HS-27A (cell line): ENCODE measurements around the gene TGFBR3.

Experiments used
- DNase-seq: peaks from one replicate; pipeline ENCODE4 v3.0.0-alpha.2; 2012; ENCODE audit warnings: low read depth, missing footprints

The TGFBR3 gene

DNA sequence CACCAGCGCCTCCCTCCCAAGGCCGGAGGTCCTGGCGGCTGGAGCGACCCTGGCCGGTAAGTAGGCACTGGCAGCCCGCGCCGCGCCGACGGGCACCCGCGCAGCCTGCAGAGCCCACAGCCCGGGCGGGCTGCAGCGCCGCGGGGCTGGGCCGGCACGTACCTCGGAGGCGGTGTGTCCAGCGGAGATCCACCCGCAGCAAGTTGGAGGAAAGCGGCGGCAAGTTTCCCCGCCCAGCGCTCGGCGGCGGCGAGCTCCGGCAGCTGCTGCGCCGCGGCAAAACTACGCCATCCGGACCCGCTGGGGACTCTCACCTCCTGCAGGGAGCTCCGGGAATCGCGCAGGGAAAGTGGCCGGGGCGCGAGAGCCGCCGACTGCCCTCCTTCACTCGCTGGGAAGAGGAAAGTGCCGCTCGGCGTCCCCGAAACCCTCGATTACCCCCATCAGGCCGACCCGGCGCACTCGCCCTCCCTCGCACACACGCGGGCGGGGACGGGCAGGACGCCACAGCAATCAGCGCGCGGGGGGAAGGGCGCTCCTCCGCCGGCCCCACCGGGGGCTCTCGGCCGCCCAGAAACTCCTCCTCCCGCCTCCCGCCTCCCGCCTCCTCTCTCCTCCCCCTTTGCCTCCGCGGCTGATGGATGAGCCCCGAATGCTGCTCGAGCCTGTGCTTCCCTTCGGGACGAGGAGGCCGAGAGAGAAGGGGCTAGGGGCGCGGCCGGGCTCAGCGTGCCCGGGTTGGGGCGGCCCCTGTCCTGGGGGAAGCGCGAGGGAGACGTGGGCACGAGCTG lies at the start of gene TGFBR3:
Gene TGFBR3 (minus strand): TSS at position 436 of the 791 bp plus-strand sequence. CDS start 24,620 bp downstream, outside the sequence.
- DNase-seq: peak; percentile 74

DNA sequence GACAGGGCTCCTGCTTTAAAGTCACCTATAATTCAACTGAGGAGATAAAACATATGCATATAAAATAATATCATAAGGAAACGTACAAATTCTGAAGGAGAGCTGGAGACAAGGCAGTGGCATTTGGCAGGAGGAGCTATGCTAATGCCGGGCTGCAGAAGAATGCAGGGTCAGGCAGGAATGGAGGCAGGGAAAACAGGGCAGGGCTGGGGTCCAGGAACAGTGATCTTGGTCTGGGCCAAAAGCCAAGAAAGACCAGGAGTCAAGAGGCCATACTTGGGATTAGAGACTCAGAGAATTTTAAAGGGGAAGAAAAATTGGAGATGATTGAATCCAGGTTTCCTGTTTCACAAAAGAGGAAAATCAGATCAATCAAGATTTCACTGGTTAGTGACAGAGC lies 43.3 kb upstream of the TGFBR3 start:
- DNase-seq: no peak

DNA sequence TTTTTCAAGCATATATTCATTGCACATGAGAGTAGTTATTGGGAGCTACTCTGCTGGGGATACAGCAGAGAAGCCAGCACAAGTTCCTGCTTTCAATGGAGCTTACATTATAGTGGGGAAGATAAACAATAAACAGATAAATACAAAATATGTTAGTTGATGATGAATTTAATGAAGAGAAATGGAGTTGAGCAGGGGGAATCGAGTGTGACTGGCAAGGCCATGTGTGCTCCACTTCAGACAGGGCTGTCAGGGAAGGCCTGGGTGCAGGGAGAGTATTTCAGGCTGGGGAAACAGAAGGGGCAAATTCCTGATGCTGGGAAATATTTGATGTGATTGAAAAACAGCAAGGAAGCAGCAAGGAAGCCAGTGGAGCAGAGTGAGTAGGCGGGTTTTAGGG lies 42.1 kb upstream of the TGFBR3 start:
- DNase-seq: no peak

DNA sequence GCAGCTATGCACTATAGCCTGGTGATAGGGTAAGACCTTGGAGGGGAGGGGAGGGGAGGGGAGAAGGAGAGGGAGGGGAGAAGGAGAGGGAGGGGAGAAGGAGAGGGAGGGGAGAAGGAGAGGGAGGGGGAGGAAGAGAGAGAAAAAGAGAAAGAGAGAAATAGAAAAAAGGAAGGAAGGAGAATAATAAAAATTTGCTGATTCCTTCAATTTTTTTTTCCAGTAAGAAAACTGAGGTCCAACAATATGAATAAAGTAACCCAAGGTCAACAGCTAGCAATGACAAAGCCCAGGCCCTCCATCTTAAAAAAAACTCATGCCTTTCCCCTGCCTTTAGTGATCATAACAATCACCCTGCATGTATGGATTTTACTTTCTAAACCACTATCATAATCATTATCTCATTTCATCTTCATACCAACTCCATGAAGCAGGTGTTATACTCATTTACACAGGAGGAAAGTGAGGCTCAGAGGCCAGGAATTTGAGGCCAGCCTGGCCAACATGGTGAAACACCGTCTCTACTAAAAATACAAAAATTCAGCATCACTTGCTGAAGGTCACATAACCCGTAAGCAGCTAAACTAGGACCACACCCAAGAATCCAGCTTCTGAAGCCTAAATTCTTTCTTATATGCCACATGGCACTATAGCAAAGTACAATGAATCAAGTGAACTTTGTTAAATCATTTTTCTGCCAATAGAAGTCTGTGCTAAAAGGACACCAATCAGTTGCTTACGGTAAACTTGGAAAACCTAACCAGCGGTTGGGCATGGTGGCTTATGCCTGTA lies 39.9 kb upstream of the TGFBR3 start:
- DNase-seq: no peak

DNA sequence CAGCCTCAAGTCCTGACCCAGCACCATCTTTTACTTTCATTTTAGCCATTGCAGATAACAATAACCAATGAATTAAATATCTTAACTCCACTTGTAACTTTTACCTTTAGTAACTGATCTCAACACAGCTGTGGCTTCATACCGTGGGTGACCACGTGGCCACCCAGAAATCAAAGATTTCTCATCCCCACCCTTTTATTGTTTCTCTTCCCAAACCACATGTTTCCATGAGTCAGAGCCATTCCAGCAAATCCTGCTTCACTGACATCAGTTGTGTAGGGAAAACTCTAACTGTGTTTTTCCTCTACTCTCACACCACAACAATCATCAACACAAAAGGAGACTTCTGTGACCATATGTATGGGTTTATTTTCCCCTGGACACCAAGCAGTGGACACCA lies 38.2 kb upstream of the TGFBR3 start:
- peak; percentile 63 for DNase-seq

DNA sequence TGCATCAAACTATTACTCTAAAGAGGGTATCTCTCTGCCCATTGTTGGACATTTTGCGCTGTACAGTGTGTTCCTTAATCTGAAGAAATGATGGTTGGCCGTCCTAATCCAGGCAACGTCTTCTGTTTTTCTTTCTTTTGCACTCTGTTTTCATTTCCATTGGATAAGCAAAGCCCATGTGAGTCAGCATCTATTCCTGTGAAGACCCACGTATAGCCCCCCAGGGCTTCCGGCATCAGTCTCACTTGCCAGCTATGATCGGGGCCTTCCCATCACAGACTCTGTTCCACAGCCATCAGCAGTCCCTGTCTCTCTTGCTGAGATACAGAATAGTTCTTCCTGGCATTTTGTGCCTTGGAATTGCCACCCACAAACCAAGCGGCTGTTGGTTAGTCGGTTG lies 34.0 kb upstream of the TGFBR3 start:
- DNase-seq: no peak

DNA sequence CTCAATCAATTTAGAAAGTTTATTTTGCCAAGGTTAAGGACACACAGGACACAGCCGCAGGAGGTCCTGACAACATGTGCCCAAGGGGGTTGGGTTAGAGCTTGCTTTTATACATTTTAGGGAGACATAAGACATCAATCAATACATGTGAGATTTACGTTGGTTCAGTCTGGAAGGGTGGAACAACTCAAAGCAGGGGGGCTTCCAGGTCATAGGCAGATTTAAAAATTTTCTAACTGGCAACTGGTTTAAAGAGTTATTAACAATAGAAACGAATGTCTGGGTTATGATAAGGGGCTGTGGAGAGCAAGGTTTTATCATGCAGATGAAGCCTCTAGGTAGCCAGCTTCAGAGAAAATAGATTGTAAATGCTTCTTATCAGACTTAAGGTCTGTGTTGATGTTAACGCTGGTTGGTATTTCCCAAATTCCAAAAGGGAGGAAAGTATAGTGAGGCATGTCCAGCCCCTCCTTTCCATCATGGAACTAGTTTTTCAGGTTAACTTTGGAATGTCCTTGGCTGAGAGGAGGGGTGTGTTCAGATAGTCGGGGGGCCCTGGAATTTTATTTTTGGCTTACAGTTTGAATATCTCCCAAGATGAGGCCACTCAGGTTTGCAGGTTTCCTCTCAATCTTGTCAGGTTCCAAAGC lies 31.0 kb upstream of the TGFBR3 start:
- no peak for DNase-seq

DNA sequence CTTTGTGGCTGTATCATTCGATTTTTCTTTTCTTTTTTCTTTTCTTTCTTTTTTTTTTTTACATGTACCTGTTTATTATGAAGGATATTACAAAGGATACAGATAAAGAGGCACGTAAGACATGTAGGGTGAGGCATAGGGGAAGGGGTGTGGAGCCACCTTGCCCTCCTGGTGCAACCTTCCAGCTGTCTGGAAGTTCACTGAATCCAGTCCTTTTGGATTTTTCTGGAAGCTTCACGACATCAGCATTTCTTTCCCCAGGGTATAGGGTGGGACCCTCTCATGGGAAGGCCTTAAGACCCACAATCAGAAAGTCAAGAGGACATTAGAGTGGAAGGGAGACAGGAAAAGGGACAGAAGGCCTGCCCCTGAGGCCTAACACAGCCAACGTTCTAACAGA lies 30.1 kb upstream of the TGFBR3 start:
- DNase-seq: no peak

DNA sequence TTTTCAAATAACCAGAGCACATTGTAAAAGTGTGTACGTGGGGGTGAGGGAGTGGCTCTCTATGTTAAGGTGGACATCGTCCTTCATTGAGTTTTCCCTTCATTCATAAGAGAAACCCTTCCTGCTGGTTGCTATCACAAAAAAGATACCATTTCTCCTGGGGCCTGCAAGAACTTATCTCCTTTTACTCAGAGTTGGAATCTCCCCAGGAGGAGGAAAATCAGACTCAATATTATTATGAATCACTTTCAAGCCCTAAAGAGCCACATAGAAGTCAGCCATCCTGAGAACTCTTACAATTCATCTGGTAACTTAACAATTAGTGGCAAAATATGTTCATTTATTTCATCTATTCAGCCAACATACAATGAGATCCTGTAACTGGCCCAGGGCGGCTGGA lies 27.1 kb upstream of the TGFBR3 start:
- no peak for DNase-seq

DNA sequence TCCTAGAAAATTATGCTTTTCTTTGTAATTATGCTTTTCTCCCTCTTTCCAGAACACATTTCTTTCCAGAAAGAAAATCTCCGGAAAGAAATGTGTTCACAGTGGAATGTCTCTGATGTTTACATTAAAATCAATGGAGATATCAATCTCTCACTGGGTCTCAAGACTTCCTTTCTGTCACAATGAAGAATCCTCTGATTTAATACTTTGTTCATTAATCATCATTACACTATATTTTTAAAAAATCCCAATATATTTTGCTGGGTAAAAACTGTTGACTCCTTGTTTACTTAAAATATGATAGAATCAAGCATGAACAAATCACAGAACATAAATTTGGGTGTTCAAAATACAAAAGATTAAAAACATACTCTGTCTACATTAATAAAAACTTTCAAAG lies 26.3 kb upstream of the TGFBR3 start:
- no peak for DNase-seq

DNA sequence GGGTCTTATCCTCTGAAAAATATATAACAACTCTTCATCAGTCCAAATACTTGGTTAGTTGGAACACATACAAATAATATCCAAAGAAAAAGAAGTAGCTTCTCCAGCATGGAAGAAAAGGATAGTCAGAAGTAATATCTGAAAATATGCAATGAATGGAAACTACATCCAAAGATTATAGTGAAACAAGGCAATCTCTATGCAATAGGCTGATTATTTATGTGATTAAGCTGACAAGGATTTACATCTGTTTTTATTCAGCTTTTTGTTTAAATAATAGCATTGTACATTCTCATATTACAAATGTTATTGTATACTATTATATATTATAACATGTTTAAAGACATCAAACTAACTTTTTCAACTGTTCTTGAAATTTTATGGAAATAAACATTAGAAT lies 15.3 kb upstream of the TGFBR3 start:
- no peak for DNase-seq

DNA sequence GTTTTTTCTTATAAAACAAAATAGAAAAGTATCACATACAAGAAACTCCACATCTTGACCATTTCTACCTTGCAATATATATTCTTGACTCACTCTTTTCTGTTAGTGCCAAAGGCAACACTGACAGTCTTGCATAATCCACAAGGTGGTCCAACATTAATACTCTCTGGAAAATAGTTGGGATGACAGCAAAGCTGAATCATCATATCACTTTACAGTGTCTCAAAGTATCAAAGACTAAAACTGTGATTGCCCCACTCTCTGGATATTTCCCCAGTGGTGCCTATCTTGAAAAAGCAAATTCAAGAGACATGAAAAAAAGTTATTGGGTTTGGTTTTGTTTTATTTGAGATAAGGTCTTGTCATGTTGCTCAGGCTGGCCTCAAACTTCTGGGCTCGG lies 14.6 kb upstream of the TGFBR3 start:
- peak; percentile 93 for DNase-seq

DNA sequence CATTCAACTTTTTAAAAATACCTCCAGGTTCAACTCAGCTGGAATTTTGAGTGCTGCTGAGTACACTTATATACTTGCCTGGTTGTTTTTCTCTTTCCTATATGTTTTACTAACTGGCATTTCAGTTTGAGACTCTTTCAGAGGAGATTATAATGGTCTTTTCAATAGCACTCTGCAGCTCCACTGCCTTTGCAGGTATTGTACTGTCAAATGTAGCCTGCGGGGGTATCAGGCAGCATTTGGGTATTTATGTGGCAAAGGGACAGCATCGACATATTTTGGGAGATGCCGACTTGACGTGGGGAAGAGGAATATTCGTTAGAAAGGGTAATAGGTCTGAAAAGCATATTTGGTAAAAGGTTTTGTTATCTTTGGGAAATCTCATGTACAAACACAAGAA lies 11.1 kb upstream of the TGFBR3 start:
- DNase-seq: no peak

DNA sequence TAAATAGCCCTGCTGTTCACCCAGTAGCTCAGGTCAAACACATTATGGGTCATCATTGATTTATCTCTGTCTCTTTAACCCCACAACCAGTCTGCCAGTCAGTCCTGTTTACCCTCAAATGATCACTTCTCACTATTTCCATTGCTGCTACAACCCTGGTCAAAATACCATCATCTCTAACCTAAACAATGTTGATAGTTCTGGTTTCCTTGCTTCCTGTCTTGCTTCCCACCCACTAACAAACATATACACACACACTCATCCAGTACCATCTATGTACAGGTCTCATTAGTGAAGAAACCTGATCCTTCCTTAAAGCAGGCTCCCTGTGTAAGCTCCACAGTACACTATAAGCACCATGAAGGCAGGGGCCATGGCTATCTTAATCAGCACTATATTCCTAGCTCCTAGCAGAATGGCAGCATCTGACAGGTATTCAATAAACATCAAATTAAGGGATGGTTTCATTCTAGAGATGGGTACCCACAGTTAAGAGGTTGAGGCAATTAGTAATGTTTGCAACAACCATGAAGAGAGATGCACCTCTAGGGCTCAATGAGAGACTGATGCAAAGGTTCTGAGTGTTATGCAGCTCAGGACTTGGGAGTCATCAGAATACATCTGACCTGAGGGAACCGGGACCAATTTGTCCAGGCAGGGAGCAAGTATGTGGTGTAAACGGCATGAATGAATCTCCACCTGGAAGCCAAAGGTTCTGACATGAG lies 10.0 kb upstream of the TGFBR3 start:
- DNase-seq: no peak

DNA sequence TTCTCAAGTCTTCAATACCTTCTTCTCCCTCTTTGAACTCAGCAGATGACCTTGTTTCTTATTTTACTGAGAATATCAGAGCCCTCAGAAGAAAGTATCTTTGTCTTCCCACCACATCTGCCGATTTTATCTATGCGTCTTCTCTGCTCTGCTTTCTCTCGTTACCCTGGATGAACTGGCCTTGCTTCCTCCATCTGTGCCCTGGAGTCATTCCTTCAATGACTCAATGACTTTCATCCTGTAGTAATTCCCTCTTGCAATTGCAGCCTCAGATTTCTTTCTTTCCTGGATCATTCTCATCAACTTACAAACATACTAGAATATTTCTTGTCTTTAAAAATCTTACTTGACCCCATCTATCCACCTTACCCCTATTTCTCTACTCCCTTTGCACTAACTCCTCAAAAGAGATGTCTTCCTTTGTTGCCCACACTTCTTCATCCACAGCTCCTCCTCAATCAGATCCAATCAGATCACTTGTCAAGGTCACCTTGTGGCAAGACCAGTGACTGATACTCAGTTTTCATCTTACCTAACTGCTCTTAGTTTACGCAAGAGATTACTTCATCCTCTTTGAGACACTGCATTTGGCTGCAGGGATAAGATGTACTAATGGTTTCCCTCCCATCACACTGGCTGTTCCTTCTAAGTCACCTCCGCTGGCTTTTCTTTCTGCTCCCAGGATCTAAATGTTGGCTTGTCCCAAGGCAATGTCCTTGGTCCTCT lies 8.2 kb upstream of the TGFBR3 start:
- no peak for DNase-seq

DNA sequence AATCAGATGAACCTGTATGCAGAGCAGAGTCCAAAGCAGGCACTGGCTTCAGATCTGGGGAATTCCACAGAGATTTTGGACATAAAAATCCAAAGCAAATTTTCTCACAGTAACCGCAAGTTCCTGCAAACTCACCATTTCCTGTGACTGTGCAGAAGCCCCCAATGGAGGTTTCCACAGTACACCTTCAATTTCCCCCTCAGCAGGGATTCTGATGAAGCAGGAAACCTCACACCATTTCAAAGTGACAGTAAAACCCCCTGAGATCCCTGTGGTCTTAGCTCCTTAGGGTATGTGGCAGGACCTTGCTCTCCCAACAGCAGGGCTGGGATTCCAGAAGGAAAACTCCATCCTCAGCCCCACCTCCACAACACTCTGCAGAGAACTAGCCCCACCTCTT lies 6.0 kb upstream of the TGFBR3 start:
- no peak for DNase-seq

DNA sequence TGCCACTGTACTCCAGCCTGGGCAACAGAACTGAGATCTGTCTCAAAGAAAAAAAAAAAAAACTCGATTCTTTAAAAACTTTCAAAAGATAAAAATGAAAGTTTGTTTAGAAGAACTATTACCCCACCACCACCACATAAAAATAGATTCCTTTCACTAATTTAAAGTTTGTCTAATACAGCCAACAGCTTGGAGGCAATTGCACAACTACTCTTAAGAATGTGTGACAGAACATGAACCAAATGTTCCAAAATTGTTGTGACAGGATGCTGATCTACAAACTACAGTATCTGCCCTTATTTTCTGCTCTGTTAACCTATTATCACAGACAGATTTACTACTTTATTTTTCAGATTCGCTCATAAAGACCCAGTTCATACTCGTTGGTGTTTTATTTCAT lies 5.5 kb upstream of the TGFBR3 start:
- no peak for DNase-seq

DNA sequence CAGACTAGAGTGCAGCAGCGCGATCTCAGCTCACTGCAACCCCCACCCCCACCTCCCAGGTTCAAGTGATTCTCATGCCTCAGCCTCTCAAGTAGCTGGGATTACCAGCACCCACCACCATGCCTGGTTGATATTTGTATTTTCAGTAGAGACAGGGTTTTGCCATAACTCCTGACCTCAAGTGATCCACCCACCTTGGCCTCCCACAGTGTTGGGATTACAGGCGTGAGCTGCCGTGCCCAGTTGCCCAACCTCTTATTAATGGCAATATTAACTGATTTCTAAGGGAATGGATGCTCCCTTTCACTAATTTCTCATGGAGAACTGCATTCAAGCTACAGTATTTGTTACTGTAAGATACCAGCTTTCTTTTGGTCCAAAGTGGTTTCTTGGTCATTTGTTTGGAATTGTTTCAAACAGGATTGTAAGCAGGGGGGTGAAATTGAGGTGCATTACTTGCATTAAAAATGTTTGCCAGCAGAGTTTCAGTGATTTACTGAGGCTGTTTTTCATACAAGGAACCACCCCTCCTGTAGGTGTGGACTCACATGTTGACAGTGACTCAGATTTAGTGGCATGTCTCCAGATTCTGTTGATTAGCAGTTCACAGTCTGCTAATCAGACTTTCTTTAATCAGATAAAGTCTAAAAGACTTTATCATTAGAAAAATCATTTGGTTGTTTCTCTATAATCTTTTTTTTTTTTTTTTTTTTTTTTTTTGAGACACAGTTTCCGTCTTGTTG lies 3.9 kb upstream of the TGFBR3 start:
- DNase-seq: peak; percentile 29

DNA sequence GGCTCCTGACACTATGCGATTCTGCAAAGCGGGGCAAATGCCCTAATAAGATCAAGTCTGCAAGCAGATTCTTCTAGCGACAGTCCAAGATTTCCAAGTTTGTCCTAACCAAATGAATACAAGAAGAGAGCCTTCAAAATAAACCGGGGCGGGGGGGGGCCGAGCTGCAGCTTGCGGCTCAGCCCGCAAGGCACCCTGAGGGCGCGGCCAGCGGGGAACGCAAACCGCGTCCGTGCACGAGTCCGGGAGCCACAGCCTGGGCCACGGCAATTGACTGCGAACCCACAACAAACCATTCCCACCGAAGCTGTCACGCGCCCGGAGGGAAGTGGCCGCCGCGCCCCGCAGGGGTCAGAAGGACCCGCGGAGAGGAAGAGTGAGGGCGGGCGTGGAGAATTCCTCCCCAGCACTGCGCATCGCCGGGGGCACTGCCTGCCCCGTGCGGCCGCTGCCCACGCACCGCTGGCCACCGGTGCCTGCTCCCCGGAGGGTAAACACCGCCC lies 687 bp downstream of the TGFBR3 start:
- no peak for DNase-seq

DNA sequence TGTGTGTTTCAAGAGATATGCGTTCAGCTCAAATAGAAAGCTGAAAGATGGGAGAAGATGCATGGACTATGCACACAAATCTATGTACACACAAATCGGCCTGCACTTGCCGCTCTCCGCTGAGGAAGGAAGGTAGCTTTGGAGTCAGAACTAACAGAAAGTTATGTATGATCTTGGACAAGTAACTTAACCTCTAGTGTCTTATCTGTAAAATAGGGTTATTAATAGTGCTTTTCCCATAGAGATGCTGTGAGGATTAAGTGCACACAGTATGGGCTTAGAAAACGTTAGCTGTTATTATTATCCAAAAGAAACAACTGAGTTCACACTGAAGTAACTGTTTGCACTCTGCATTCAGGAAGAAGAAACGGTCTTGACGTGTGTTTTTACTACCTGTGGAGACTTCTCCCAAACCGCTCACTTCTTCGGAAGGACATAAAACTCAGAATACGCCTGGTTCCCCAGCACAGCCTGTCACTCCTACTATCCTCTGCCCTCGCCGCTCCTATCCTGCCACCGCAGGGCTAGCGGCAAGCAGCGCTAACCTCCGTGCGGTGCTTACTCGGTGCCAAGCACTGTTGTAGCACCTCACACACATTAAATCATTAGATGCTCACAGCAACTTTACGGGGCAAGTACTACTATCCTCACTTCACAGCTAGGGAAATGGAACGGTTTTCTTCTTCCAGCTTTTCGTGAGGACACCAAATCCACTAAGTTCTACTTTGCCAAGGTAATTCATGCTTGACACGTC lies 1.3 kb downstream of the TGFBR3 start:
- no peak for DNase-seq
